IPS-18c (cell line): ENCODE data around the gene CD24.

Experiments used
- H3K4me3 ChIP-seq: 2 replicates; pipeline ENCODE4 v1.7.0; 2013; ENCODE audit warnings: low read depth, mild to moderate bottlenecking, low read length, moderate library complexity; ENCODE audit not compliant: insufficient read depth
- H3K9me3 ChIP-seq: one replicate; pipeline ENCODE4 v1.6.1; 2013; ENCODE audit warnings: mild to moderate bottlenecking, low read length, moderate library complexity; ENCODE audit not compliant: control insufficient read depth, insufficient read depth

Gene CD24

GRCh38 chr6:106925948-106926347, 48.6 kb downstream of the CD24 start:
- H3K9me3 ChIP-seq = no peaks in the 10 kb centered on the region
- no peak overlapping the region for H3K4me3 ChIP-seq

- no peak overlapping the region for H3K4me3 ChIP-seq
- H3K9me3 ChIP-seq = no peaks in the 10 kb centered on the region
Measured at GRCh38 chr6:106924694-106925523, 49.6 kb downstream of the CD24 start.

GRCh38 chr6:106922626-106923025, 51.9 kb downstream of the CD24 start:
- Histone ChIP-seq H3K9me3 (no peaks in the 10 kb centered on the region), H3K4me3 (no peak overlapping the region)
